HG03095 (cell line): ENCODE data around the gene ACRV1.
"Not testable (repeated sequence)": the region's sequence is repeated elsewhere in the genome, so short reads cannot be mapped to it uniquely, and the experiment has no call there.

Experiments
- ATAC-seq: cut with Tn5 transposase; IDR thresholded peaks from one replicate; pipeline ENCODE4 v1.9.1; 2021; ENCODE audit warnings: moderate library complexity; ENCODE audit not compliant: unreplicated experiment

ACRV1 gene, protein sequence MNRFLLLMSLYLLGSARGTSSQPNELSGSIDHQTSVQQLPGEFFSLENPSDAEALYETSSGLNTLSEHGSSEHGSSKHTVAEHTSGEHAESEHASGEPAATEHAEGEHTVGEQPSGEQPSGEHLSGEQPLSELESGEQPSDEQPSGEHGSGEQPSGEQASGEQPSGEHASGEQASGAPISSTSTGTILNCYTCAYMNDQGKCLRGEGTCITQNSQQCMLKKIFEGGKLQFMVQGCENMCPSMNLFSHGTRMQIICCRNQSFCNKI

DNA sequence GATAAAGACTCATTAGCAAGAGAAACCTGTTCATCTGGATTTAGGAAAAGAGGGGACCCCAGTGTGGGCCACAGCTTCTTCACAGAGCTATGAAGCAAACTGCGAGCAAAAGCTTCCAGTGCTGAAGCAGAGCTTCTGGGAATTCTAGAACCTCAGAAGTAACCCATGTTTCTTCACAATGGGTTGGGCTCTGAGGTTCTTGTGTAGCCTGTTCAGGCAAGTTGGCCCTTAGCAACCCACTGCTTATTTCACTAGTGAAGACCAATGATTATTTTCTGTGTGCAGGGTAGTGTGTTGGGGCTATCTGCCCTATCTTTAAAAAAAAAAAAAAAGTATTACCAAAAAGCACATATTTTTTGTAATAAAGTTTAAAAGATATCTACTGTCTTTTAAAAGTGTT, at the start of gene ACRV1:
TSS of gene ACRV1 (minus strand) at position 101 of the 400 bp plus-strand sequence. CDS start at position 34, 67 bp downstream.
- no peak for ATAC-seq

- no peak for ATAC-seq
Measured at GRCh38 chr11:125728969-125729368, 48.3 kb upstream of the ACRV1 start.

DNA sequence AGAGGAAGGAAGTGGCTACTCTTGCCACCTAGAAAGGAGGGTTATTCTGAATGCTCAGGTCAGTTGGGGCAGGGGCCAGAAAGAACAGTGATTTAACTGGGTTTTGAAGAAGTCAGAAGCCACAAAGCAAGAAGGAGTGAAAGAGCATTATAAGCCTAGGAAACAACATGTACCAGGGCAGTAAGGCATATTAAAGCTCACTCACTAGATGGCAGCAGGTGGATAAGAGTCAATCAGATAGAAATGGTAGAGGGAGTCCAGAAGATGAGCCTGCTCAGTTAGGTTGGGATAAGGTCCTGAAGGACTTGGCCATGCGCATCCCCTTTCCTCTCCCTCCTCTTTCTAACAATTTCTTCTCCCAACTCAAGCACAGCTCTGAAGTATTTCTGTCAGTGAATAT, 43.5 kb upstream of the ACRV1 start:
- ATAC-seq: no peak

DNA sequence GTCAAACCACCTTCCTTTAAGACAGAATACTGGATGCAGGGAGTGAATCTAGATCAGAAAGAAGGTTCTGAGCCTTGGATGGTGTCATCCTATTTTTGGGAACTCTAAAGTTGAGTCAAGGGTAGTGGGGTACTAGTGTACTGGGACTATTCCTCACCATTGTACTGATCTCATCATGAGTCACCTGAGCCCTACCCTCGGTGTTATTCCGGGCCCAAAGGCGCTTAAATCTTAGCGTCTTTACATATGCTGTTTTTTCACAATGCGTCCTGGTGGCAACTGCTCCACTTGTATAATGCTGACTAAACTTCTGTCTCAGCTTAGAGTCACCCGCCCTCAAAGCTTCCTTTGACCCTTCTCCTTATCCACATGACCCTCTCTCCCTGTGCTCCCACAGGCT, 40.1 kb upstream of the ACRV1 start:
- ATAC-seq: no peak

- ATAC-seq: not testable (repeated sequence)
Measured at GRCh38 chr11:125704686-125705085, 24.0 kb upstream of the ACRV1 start.

GRCh38 chr11:125701858-125702621, 21.4 kb upstream of the ACRV1 start:
- no peak for ATAC-seq

DNA sequence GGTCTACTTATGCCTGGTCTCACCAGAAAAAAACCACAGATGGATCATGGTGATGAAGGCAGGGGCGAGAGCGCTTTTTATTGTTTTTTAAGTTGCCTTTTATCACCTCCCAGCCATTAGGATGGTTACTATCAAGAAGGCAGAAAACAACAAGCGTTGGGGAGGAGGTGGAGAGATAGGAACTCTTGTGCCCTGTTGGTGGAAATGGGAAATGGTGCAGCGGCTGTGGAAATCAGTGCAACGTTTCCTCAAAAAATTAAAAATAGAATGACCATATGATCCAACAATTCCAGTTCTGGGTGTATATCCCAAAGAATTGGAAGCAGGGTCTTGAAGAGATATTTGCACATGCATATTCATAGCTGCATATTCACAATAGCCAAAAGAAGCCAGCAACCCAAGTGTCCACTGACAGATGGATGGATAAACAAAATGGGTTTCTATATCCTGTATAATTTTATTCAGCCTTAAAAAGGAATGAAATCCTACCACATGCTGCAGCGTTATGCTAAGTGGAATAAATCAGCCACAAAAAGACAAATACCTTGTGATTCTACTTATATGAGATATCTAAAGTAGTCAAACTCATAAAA, 20.5 kb upstream of the ACRV1 start:
- no peak for ATAC-seq

- ATAC-seq: no peak
Measured at GRCh38 chr11:125694951-125695350, 14.3 kb upstream of the ACRV1 start.

GRCh38 chr11:125692887-125693286, 12.2 kb upstream of the ACRV1 start:
- no peak for ATAC-seq

DNA sequence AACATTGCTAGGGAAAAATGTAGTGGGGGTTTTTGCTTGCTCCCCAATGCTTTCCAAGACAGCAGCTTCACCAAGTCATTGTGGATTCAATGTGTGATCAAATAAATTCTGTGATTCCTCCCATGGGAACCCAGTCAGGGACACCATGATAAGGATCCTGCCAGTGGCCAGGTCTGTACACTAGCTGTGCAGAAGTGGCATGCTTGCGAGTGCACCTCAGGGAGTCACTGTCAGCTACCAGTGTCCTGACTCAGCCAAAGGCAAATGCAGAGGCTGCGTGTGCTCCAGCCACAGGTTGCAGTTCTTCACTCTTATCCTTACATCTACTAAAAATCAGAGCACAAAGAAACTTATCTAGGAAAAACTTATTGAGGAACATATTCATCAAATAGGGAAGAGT, 9.4 kb upstream of the ACRV1 start:
- ATAC-seq: no peak

GRCh38 chr11:125689274-125689859, 8.7 kb upstream of the ACRV1 start:
- no peak for ATAC-seq

DNA sequence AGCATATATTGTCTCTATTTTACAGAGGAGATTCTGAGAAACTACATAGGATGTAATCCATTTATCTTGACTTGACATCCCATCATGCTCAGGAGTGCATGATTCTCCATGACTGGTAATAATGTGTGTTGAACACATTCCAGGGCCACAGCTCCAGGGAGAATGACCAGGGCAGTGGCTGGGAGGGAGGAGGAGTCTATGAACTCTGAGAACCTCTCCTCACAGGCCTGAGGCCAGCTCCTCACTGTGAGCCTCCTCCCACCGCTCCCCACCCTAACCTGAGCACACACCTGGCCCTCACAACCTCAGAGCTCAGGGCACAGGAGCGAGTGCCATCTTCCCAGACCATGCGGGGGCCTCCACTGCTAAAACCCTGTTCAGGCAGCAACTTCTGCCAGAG, 8.0 kb upstream of the ACRV1 start:
- ATAC-seq: no peak

DNA sequence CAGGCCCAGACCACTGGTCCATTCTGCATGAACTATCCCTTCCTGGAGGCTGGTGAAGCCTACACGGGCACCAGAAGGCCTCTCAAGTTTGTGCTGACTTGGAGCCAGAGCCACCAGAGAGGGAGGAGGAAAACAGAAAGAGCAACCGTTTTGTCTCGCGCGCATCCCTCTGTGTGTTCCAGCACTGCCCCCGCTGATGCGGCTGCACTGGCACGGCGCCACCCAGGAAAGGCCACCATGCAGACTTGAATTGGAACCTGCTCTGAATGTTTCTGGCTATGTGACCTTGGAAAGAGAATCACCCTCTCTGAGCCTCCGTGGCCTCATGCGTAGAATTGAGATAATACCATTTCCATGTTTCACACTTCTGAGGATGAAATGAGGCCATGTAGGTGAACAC, 7.4 kb upstream of the ACRV1 start:
- ATAC-seq: no peak

DNA sequence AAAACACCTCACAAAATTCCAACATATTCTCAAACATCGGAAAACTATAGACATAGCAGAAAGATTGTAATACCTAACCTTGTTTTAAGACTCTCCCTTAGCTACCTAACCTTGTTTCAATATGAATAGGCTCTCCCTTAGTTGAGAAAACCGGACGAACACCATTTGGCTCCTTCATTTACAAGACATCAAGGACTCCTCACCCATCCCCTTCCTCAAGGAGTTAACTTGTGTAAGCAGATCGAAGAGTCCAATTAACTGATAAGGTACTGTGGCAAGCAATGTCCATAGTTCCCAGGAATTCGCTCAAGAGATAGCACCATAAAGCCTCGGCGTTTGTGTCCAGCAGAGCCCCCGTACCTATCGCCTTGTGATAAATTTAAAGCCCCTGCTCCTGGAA, 4.6 kb upstream of the ACRV1 start:
- ATAC-seq: no peak

- no peak for ATAC-seq
Measured at GRCh38 chr11:125679837-125680236, 810 bp downstream of the ACRV1 start.

- ATAC-seq: no peak
Measured at GRCh38 chr11:125679397-125679796, 1.2 kb downstream of the ACRV1 start.

GRCh38 chr11:125675196-125675595, 5.5 kb downstream of the ACRV1 start:
- no peak for ATAC-seq

- ATAC-seq: no peak
Measured at GRCh38 chr11:125674210-125674609, 6.4 kb downstream of the ACRV1 start.

DNA sequence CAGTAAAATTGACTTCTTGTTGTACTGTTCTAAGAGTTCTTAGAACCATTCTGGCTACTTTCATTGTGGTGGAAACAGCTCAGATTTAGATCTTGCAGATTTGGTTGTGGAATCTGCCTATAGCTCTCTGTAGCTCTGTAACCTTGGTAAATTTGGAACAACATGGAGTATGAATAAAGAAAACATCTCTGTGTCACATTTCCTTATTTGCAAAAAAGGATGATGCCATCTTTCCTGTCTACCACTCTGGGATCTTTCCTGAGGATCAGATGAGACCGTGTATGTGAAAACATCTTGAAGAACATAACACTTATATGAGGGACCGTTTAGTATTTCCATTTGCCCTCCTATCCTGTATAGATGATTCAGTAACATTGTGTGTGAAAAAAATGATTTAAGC, 9.1 kb downstream of the ACRV1 start:
- ATAC-seq: no peak

DNA sequence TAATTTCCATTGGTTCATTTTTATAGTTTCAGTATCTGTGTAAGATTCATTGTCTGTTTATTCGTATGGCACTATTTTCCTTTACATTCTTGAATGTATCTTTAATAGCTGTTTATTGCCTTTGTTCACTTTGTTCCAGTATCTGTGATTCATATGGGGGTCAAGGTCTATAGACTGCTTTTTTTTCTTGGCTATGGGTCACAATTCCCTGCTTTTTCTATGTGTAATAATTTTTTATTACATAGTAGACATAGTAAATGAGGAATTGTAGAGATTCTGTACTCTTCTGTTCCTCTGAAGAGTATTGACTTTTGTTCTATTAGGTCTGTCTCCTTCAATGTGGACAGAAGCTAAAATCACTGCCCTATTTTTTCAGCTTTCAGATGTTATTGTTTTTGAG, 10.5 kb downstream of the ACRV1 start:
- ATAC-seq: no peak

- ATAC-seq: no peak
Measured at GRCh38 chr11:125667151-125667550, 13.5 kb downstream of the ACRV1 start.

DNA sequence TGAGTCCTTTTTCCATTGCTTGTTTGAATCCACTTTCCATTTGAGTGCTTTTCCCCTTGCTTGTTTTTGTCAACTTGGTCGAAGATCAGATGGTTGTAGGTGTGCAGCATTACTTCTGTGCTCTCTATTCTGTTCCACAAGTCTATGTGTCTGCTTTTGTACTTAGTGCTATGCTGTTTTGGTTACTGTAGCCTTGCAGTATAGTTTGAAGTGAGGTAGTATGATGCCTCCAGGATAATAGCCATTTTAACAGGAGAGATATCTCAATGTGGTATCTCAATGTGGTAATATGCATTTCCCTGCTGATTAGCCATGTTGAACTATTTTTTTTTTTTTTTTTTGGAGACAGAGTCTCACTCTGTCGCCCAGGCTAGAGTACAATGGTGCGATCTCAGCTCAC, 16.7 kb downstream of the ACRV1 start:
- no peak for ATAC-seq
